Ectodermal cell (in vitro differentiated cells): ENCODE results near the gene ATP2A2.

Experiments used
- H3K27ac ChIP-seq: 2 replicates; pipeline ENCODE4 v1.7.0; 2013; ENCODE audit warnings: mild to moderate bottlenecking, low read depth, low read length; ENCODE audit not compliant: insufficient read depth, poor library complexity, severe bottlenecking
- H3K27me3 ChIP-seq: 2 replicates; pipeline ENCODE4 v1.7.0; 2013; ENCODE audit warnings: mild to moderate bottlenecking, low read length; ENCODE audit not compliant: insufficient read depth, control insufficient read depth, poor library complexity, severe bottlenecking
- H3K36me3 ChIP-seq: one replicate; pipeline ENCODE4 v1.7.0; 2013; ENCODE audit warnings: low read length; ENCODE audit not compliant: control insufficient read depth, insufficient read depth
- H3K4me1 ChIP-seq: one replicate; pipeline ENCODE4 v1.7.0; 2013; ENCODE audit warnings: low read length; ENCODE audit not compliant: control insufficient read depth, insufficient read depth
- H3K4me3 ChIP-seq: 2 replicates; pipeline ENCODE4 v1.7.0; 2013; ENCODE audit warnings: low read depth, low read length, control low read depth; ENCODE audit not compliant: insufficient read depth
- H3K9me3 ChIP-seq: 2 replicates; pipeline ENCODE4 v1.7.0; 2013; ENCODE audit warnings: mild to moderate bottlenecking, low read length, moderate library complexity; ENCODE audit not compliant: control insufficient read depth
- WGBS, 2 experiments: methylation state at CpG; one replicate each; pipeline ENCODE4 v1.1.7; 2013; ENCODE audit warnings: missing lambda C conversion rate in 2 of 2; 5-methylcytosine and 5-hydroxymethylcytosine counted together

Gene ATP2A2

DNA sequence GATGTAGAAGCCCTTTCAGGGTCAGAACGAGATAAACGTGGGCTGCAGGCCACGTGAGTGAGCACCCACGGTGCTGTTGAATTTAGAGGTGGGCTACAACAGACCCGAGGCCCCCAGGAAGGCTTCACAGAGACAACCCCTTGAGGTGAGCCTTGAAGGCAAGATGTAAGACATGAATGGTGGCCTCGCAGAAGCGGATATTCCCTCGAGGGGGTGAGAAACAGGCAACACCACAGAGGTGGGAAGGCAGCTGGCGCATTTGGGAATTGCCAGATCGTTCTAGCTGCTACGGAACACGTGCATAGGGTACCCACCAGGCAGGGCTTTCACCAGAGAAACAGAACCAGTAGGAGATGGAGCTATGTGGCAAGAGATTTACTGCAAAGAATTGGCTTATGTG, 22.6 kb upstream of the ATP2A2 start:
- 94% methylated on average over 12 of the region's 12 CpGs for WGBS, 2 experiments
- no peaks in the 10 kb centered on the region for H3K4me1 ChIP-seq
- H3K9me3 ChIP-seq: no peaks in the 10 kb centered on the region
- H3K27me3 ChIP-seq: no peaks in the 10 kb centered on the region
- no peak overlapping the region for H3K4me3 ChIP-seq
- no peaks in the 10 kb centered on the region for H3K36me3 ChIP-seq
- H3K27ac ChIP-seq: no peak overlapping the region

GRCh38 chr12:110262442-110263388, 18.3 kb upstream of the ATP2A2 start:
- Histone ChIP-seq H3K27me3 (no peaks in the 10 kb centered on the region), H3K4me3 (no peak overlapping the region), H3K4me1 (peaks cover 5% of the 10 kb centered on the region), H3K36me3 (no peaks in the 10 kb centered on the region), H3K9me3 (no peaks in the 10 kb centered on the region), H3K27ac (no peak overlapping the region)
- 95% methylated on average over 17 of the region's 17 CpGs for WGBS, 2 experiments

- H3K27ac ChIP-seq: no peak overlapping the region
- H3K4me1 ChIP-seq: peaks cover 16% of the 10 kb centered on the region
- H3K27me3 ChIP-seq: no peaks in the 10 kb centered on the region
- H3K4me3 ChIP-seq: no peak overlapping the region
- H3K9me3 ChIP-seq: no peaks in the 10 kb centered on the region
- WGBS, 2 experiments: 92 to 93% methylated on average over 5 of the region's 5 CpGs
- H3K36me3 ChIP-seq: no peaks in the 10 kb centered on the region
Observed at GRCh38 chr12:110266381-110266960, 14.6 kb upstream of the ATP2A2 start.

DNA sequence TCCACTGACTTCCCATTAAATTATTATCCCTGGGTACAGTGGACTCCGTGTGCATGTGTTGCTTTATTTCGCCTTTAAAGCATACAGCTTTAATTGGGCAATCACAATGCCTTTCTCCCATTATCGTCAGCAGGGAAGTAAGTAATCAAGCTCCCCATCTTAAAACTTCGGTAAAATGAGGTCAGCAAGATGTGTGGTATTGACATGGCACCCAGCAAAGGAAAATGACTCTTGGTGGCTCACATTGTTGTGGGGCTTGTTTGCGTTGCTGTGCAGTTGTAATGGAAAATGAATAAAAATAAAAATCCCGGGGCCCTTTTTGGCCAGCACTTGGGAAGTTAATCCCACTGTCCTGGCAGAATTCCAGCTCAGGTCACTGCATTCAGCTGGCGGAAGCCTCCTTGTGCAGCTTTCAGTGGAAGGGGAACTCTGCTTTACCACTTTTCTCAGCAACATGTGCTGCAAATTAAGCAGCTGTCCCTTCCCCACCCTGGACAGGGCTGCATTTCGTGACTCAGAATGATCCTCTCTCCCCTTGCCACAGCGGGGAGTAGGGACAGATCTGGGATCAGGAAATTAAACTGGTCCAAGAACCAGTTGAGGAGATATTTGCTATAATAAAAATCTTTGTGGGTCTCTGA, 13.9 kb upstream of the ATP2A2 start:
- WGBS, 2 experiments: 67 to 73% methylated on average over 9 of the region's 9 CpGs
- Histone ChIP-seq H3K4me3 (no peak overlapping the region), H3K4me1 (peaks cover 16% of the 10 kb centered on the region), H3K27ac (peak overlapping the region; percentile 23), H3K27me3 (no peaks in the 10 kb centered on the region), H3K9me3 (no peaks in the 10 kb centered on the region), H3K36me3 (no peaks in the 10 kb centered on the region)

- Histone ChIP-seq H3K9me3 (no peaks in the 10 kb centered on the region), H3K27ac (no peak overlapping the region), H3K36me3 (no peaks in the 10 kb centered on the region), H3K27me3 (no peaks in the 10 kb centered on the region), H3K4me1 (peaks cover 19% of the 10 kb centered on the region), H3K4me3 (no peak overlapping the region)
- WGBS, 2 experiments: 53 to 68% methylated on average over 8 of the region's 8 CpGs
Observed at GRCh38 chr12:110269622-110270124, 11.4 kb upstream of the ATP2A2 start.

DNA sequence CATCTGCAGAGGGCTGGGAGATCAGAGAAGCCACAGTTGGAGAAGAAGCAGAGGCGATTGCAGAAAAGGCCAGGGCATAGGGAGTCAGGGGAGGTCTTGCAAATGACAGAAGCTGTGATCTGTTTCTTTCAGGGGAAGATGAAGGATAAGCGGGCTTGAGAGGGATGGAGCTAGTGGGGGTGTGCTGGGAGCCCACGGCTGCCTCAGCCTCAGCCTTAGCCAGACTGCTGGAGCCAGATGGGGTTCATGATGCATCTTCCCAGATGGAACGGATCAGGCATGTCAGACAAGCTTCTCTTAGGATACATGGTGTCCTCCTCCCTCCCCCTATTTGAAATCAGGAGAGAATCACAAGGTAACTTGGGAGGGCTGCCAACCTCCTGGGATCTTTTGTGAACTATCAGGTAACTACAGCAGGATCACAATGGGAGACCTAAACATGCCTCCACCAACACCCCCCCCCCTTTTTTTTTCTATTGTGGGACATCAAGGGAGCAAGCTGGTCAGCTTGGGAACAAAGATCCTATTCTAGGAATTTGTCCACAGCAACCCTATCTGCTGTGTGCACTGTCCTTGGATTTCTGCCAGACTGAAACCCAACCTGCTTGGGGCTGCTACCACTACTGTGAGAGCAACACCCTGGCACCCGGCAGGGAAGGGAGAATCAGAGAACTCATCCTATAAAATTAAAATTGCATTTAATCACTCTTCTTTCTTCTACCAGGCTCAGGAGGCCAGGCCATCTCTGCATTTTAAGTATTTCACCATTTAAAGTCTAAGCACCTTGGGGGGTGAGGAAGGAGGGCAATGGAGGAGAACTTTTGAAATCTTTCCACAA, 10.7 kb upstream of the ATP2A2 start:
- Histone ChIP-seq H3K4me1 (peaks cover 19% of the 10 kb centered on the region), H3K27me3 (no peaks in the 10 kb centered on the region), H3K27ac (no peak overlapping the region), H3K9me3 (no peaks in the 10 kb centered on the region), H3K36me3 (no peaks in the 10 kb centered on the region), H3K4me3 (no peak overlapping the region)
- whole genome bisulfite sequencing, 2 experiments: 65 to 69% methylated on average over 5 of the region's 5 CpGs

- Histone ChIP-seq H3K4me1 (peaks cover 19% of the 10 kb centered on the region), H3K4me3 (no peak overlapping the region), H3K27me3 (no peaks in the 10 kb centered on the region), H3K27ac (no peak overlapping the region), H3K36me3 (no peaks in the 10 kb centered on the region), H3K9me3 (no peaks in the 10 kb centered on the region)
- WGBS, 2 experiments: 86% methylated on average over 2 of the region's 2 CpGs
Observed at GRCh38 chr12:110271015-110271414, 10.0 kb upstream of the ATP2A2 start.

DNA sequence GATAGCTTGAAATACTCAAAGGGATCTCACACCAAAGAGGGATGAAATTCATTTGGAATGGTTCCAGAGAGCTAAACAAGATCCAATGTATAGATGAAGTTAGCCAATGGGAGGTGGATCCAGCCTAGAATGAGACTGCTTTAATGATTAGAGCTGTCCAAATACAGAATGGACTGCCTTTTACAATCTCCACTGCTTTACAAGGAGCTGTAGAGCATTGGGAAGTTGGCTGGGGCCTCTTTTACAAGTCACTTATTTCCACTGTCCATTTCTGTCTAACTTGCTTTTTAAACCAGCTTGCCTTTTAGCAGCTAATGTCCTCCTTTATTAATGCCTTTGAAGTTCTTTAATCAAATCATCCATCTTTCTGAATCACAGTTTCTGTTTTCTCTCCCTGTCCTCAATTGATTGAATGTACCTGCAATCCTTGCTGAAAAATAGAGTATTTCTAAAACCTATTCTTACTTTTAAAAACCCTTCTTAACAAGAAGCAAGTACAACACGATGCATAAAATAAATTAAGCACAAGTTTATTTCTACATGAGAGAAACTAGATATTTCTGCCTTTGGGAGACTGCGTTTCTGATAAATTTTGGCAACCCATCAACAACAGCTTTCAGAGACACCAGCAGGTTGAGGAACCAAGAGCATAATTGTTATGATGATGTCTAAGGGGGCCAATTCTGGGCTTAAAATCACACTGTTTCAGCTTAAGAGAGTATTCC, 3.4 kb upstream of the ATP2A2 start:
- no peak overlapping the region for H3K27ac ChIP-seq
- H3K4me1 ChIP-seq: peaks cover 10% of the 10 kb centered on the region
- WGBS, 2 experiments: 93% methylated on average over 2 of the region's 2 CpGs
- H3K4me3 ChIP-seq: no peak overlapping the region
- no peaks in the 10 kb centered on the region for H3K36me3 ChIP-seq
- no peaks in the 10 kb centered on the region for H3K9me3 ChIP-seq
- no peaks in the 10 kb centered on the region for H3K27me3 ChIP-seq

DNA sequence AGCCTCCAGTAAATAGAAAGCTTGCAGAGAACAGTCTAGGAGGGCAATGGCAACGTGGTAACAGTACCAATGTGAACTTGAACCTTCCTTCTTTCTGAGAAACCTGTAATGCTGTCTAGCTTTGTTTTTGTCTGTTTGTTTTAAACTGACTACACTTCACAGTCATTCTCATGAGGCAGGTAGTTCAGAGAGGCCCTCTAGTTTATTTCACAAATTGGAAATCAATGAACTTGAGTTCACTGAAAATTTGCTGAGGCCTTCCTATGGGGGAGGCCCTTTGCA, 2.9 kb upstream of the ATP2A2 start:
- H3K4me3 ChIP-seq: no peak overlapping the region
- H3K36me3 ChIP-seq: no peaks in the 10 kb centered on the region
- H3K4me1 ChIP-seq: peaks cover 15% of the 10 kb centered on the region
- H3K9me3 ChIP-seq: no peaks in the 10 kb centered on the region
- H3K27ac ChIP-seq: no peak overlapping the region
- no peaks in the 10 kb centered on the region for H3K27me3 ChIP-seq
- 80 to 88% methylated on average over 1 of the region's 1 CpG for WGBS, 2 experiments
